ENCODE results near the gene USHBP1. TPM values are rescaled to one million over a fixed set of nuclear protein-coding genes. Genes with fewer than 3 reads are reported as not detected.

The USHBP1 gene
- total RNA-seq, 1 experiment from 2014 or later, result 6.4 TPM

GRCh38 chr19:17286752-17287151 lies 22.2 kb upstream of the USHBP1 start:
- no CpG with 5 or more reads among the region's 9 CpGs for WGBS (ENCODE audit: extremely low coverage, insufficient read length, low lambda C conversion rate)
- Histone ChIP-seq H3K14ac (ENCODE audit: insufficient read depth, low read length) (no peak overlapping the region), H3T11ph (ENCODE audit: low read length) (no peak overlapping the region), H2BK5ac (ENCODE audit: insufficient read length, low read length) (no peak overlapping the region), H3K4me1 (ENCODE audit: insufficient read depth, low read length) (no peaks in the 10 kb centered on the region), H3K4me2 (ENCODE audit: insufficient read depth, insufficient read length, low read length) (no peak overlapping the region), H3K9ac (ENCODE audit: extremely low read depth, insufficient read length, low read length) (no peak overlapping the region), H4K8ac (replicated peaks; ENCODE audit: insufficient read length, low read depth, low read length) (no peak overlapping the region), H3K56ac (ENCODE audit: insufficient read length, low read depth, low read length) (no peak overlapping the region), H4K5ac (ENCODE audit: insufficient read length, low read depth, low read length) (no peak overlapping the region), H3K79me2 (ENCODE audit: insufficient read depth, low read length) (no peaks in the 10 kb centered on the region), H3K23me2 (ENCODE audit: insufficient read length, low read depth, low read length, poor library complexity, severe bottlenecking) (peaks cover 5% of the 10 kb centered on the region), H3K23ac (ENCODE audit: insufficient read length, low read depth, low read length) (no peak overlapping the region), H3K4ac (ENCODE audit: low read depth, low read length) (no peak overlapping the region), H2BK12ac (ENCODE audit: insufficient read length, low read depth, low read length) (no peak overlapping the region), H3K27me3 (ENCODE audit: insufficient read depth, low read length) (no peaks in the 10 kb centered on the region; the same call in 1 of the 2 replicates), H2AFZ (ENCODE audit: low read length) (no peak overlapping the region), H2BK20ac (ENCODE audit: low read depth, low read length, poor library complexity, severe bottlenecking) (no peak overlapping the region), H2BK120ac (ENCODE audit: low read depth, low read length, poor library complexity, severe bottlenecking) (no peak overlapping the region), H3K79me1 (ENCODE audit: insufficient read depth, low read depth, low read length, poor library complexity, severe bottlenecking) (no peaks in the 10 kb centered on the region), H4K20me1 (ENCODE audit: control insufficient read depth, insufficient read depth, insufficient read length) (peaks cover 4% of the 10 kb centered on the region), H3K18ac (ENCODE audit: insufficient read length, low read depth, low read length) (no peak overlapping the region), H3K27ac (ENCODE audit: insufficient read length, low read depth, low read length) (no peak overlapping the region), H3K9me3 (ENCODE audit: control insufficient read depth, low read depth, low read length) (no peaks in the 10 kb centered on the region), H2AK5ac (ENCODE audit: insufficient read length, low read length) (no peak overlapping the region), H4K91ac (ENCODE audit: insufficient read length, low read depth, low read length) (no peak overlapping the region), H2BK15ac (ENCODE audit: low read depth, low read length) (no peak overlapping the region)
- no peak overlapping the region for H3K4me3 Mint-ChIP-seq
- H3K27ac Mint-ChIP-seq, result no peak overlapping the region; a peak in 1 of 7 replicates
- H3K27me3 Mint-ChIP-seq (ENCODE audit: low read depth), result peaks cover 4% of the 10 kb centered on the region
- peaks cover 7 to 16% of the 10 kb centered on the region in 2 experiments; a peak in 3 of 4 replicates for H3K4me1 Mint-ChIP-seq
- H3K9me3 Mint-ChIP-seq, result no peaks in the 10 kb centered on the region; a peak in 1 of 5 replicates
- no peak for DNase-seq
- no peak for TF ChIP-seq CTCF (conservative IDR thresholded peaks at IDR 0.05)
- peaks cover 18 to 24% (median 24%) of the 10 kb centered on the region in 3 experiments for H3K36me3 Mint-ChIP-seq (ENCODE audit: insufficient read depth in 1 of 3, low read depth in 3 of 3)

Measured in H9 (cell line).